HG03159 (cell line): ENCODE measurements around the gene NLRP3.
"Not testable (repeated sequence)": the region's sequence is repeated elsewhere in the genome, so short reads cannot be mapped to it uniquely, and the experiment has no call there.

Source experiments
- ATAC-seq: cut with Tn5 transposase; IDR thresholded peaks from one replicate; pipeline ENCODE4 v1.9.1; 2021; ENCODE audit warnings: mild to moderate bottlenecking, moderate library complexity; ENCODE audit not compliant: unreplicated experiment

The NLRP3 gene

DNA sequence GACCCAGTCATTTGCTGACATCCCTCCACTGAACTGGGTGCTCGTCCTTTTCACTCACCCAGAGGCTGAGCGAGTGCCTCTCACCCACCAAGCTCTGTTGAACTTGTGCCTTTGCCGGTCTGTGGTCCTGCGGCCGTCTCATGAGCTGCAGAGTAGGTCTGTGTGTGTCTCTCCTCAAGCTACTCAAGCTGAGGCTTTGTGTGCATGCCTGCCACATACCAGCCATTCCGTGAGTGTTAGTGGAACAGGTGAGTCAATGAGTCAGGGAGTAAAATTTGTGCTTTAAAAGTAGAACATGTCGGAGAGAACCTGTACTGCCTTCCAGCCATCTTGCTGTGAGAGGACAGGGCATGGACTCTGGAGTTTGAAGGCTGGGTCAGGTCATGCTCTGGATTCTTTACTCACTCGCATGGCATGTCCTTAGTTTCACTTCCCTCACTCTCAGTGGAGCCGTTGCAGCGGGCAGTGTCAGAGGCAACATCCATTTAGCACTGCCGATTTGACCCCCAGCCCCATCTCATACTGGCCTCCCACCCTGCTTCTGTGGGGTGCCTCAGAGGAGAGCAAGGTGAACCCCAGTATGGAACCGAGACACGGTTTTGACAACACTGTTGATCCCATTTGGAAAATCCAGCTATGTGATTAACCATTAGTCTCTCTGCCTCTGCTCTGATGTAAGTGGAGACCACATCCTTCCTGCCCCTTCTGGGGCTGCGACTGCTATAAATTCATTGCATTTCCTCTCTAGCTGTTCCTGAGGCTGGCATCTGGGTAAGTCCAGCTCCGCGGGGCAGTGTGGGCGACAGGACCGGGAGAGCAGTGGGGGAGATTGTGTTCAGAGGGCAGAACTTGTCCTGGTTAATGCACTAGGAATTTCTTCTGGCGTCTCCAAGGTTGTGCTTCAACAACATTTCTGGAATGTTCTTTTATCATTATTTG, at the start of gene NLRP3:
TSS of gene NLRP3 (plus strand) at position 751 of the 939 bp plus-strand sequence. CDS start 2,628 bp downstream, outside the sequence.
- peak; percentile 66 for ATAC-seq

DNA sequence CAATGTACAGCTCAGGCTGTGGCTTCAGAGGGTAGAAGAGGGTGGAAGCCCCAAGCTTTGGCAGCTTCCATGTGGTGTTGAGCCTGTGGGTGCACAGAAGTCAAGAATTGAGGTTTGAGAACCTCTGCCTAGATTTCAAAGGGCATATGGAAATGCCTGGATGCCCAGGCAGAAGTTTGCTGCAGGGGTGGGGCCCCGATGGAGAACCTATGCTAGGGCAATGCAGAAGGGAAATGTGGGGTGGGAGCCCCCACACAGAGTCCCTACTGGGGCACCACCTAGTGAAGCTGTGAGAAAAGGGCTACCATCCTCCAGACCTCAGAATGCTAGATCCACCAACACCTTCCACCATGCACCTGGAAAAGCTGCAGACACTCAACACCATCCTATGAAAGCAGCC, 49.6 kb upstream of the NLRP3 start:
- not testable (repeated sequence) for ATAC-seq

DNA sequence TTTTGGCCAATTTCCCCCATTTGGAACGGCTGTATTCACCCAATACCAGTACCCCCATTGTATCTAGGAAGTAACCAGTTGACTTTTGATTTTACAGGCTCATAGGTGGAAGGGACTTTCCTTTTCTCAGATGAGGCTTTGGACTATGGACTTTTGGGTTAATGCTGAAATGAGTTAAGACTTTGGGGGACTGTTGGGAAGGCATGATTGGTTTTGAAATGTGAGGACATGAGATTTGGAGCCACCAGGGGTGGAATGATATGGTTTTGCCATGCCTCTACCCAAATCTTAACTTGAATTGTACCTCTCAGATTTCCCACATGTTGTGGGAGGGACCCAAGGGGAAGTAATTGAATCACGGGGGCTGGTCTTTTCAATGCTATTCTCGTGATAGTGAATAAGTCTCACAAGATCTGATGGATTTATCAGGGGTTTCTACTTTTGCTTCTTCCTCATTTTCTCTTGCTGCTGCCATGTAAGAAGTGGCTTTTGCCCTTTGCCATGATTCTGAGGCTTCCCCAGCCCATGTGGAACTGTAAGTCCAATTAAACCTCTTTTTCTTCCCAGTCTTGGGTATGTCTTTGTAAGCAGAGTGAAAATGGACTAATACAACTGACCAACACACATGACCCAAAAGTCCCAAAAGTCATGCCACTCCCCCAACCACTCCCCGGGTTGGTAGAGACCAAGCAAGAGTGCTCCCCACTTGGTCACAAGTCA, 48.9 kb upstream of the NLRP3 start:
- ATAC-seq = no peak

DNA sequence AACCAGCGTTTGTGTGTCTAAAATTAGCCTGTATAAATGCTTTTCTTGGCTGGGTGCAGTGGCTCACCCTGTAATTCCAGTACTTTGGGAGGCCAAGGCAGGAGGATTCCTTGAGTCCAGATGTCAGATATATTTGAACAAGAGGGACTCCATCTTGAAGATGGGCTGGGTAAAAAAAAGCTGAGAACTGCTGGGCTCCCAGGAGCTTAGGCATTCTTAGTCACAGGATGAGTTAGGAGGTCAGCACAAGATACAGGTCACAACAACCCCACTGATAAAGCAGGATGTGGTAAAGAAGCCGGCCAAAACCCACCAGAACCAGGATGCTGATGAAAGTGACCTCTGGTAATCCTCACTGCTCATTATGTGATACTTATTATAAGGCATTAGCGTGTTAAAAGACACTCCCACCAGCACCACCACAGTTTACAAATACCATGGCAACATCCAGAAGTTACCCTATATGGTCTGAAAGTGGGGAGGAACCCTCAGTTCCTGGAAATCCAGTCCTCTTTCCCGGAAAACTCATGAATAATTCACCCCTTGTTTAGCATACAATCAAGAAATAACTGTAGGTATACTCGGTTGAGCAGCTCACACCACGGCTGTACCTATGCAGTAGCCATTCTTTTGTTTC, 48.1 kb upstream of the NLRP3 start:
- no peak for ATAC-seq

DNA sequence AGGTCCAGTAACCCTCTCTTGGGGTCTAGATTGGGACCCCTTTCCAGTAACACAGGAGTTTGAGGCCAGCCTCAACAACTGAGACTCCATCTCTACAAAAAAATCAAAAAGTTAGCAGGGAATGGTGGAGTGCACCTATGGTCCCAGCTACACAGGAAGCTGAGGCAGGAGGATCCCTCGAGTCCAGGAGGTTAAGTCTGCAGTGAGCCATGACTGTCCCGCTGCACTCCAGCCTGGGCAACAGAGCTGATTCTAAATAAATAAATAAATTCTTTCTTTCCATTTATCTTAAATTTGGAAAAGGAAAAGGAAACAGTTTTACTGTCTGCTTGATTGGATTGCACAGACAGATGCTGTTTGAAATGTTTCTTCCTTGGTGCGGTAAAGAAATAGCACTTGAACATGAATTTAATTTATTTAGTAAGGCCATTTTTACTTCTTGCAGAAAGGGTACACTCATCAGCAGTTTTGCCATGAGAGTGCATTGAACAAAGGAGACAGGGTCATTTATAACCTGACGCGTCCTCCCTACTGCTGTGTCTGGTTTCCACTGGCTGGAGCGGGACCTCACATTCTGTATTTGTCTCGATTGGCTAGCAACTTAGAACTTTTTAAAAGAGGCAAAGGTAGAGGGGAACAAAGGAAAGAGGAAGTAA, 47.4 kb upstream of the NLRP3 start:
- no peak for ATAC-seq

DNA sequence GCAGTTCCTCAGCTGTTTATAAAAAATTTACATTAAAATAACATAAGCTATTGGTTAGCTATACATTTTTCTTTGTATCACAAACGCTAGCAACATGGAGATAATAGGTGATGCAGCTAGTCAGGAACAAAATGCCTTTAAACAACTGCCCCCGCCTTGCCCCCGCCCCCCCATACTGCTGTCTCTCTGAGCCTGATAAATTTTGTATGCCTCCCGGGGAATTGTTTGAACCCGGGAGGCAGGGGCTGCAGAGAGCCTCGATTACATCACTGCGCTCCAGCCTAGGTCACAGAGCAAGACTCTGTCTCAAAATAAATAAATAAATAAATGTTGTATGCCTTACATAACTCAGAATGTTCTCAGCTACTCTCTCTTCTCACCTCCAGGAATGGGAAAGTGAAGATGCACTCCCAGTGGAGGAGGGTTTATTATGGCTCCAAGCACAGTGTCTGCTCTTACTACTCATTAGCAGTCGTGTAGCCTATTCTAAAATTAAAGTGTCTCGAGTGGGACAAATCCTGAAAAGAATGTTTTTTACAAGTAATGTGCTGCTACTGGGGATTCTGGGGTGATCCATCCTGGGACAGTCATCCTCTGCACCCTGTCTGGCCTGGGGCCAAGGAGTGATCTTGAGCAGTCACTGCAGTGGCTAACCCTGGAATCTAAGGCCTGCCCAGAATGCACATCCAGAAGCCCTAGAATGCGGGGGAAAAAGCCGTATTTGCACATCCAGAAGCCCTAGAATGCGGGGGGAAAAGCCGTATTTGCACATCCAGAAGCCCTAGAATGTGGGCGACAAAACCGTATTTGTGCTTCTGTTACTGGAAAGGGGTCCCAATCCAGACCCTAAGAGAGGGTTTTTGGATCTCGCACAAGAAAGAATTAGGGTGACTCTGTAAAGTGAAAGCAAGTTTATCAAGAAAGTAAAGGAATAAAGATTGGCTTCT, 44.9 kb upstream of the NLRP3 start:
- ATAC-seq = no peak

DNA sequence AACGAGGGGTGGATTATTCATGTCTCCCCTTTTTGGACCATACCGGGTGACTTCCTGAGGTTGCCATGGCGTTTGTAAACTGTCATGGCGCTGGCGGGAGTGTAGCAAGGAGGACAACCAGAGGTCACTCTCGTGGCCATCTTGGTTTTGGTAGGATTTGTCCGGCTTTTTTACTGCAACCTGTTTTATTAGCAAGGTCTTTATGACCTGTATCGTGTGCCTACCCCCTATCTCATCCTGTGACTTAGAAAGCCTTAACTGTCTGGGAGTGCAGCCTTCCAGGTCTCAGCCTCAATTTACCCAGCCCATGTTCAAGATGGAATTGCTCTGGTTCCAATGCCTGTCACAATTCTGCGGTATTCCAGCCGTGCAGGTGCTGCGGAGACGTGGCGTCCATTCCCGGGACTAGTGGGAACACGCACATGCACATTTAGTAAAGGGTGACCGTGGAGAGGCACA, 44.1 kb upstream of the NLRP3 start:
- no peak for ATAC-seq

DNA sequence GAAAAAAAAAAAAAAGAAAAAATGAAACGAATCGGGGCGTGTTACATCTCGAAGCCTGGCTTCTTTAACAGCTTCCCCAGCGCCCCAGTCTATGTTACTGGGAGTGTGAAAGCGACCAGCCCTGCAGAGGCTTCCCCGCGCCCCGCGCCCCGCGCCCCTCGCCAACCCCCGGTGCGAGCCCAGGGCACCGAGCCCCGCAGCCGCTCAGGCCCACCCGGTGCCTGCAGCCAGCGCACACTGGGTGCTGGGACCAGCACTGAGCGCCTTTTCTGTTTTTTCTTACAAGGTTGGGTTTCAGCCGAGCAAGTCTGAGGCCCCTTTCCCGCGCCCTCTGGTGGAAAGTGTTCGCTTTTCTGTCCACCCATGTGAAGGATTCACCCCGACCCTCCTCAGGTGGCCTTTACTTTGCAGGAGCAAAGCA, 42.2 kb upstream of the NLRP3 start:
- peak; percentile 78 for ATAC-seq

DNA sequence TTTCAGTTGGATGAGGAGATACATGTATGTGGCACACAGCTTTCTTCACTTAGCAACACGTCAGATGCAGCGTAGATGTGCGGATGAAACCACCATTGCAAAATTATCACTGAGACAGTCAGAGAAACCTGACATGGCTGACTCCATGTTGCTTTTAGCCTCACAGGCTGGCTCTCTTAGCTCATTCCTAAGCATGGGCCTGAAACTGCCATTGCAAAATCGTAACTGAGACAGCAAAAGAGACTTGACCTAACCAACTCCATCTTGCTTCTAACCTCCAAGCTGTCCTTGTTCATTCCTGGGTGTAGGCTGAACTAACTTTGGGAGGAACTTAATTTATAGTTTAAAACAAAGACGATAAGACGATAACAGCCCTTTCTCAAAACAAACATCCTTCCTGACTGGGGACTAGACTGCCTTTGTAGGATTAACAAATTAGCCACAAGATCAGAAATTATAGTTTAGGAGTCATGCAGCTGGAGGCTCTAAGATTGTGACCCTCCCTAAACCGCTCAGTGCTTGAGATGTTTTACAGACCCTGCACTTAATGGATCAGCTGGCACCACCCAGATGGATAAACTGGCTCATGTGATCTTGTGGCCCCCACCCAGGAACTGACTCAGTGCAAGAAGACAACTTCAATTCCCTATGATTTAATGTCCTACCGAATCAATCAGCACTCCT, 41.2 kb upstream of the NLRP3 start:
- not testable (repeated sequence) for ATAC-seq

DNA sequence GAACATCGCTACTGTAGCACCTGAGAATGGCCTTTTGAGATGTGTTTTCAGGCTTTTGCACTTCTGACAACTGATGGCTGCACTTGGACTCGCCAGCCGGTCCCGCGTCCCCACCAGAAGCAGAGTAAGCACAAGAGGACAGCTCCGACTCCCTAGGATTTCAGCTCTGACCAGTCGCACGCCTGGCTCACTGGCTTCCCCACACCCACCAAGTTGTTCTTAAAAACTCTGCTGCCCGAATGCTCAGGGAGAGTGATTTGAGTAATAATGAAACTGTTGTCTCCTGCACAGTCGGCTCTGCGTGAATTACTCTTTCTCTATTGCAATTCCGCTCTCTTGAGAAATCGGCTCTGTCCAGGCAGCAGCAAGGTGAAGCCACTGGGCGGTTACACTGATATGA, 40.2 kb upstream of the NLRP3 start:
- ATAC-seq = no peak

DNA sequence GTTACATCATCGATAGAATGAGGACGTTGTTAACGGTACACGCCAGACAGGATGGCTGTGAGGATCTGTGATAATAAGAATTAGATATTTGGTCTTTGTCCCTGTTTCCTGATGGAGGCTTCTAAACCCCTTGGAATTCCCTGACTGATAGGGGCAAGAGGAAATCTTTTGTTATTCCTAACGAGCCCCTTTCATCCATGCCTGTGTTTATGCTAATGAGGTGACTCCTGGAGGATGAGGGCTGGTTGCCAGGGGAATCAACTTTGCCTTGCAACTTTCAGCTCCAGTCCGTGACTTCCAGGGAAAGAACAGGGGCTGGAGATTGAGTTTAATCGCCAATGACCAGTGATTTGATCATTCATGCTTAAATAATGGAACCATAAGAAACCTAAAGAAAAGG, 39.3 kb upstream of the NLRP3 start:
- no peak for ATAC-seq

DNA sequence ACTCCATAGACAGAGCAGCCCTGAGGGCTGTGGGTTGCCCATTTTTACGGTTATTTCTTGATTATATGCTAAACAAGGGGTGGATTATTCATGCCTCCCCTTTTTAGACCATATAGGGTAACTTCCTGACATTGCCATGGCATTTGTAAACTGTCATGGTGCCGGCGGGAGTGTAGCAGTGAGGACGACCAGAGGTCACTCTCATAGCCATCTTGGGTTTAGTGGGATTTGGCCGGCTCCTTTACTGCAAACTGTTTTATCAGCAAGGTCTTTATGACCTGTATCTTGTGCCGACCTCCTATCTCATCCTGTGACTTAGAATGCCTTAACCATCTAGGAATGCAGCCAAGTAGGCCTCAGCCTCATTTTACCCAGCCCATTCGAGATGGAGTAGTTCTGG, 38.3 kb upstream of the NLRP3 start:
- ATAC-seq = not testable (repeated sequence)

DNA sequence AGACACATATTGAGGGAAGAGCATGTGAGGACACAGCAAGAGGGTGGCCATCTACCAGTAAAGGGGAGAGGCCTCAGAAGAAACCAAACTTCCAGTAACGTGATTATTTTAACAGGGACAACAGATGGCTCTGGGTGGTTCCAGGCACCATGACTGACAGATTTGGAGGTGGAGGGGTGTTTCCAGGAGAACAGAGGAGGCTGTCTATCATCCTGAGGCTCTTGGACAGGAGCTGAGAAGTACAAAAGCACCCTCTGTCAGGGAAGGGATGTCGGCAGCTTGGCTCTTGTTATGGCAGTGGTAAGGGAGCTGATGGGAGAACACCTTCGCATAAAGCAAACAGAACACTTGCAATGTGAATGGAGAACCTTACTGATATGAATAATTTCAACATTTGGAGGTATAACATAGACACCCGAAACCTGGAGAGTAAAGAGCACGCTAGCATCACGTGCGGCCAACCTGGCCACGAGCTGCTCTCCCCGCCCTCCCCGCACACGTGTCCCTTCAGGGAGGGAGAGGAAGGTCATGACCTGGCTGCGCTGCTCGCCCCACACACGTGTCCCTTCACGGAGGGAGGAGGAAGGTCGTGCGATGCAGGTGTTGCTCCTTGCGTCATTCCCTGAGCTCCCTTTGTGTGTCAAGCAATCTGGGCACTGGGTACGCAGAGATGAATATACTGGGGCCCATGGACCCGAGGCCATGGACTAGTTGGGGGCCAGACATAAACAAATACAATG, 37.5 kb upstream of the NLRP3 start:
- ATAC-seq = no peak

DNA sequence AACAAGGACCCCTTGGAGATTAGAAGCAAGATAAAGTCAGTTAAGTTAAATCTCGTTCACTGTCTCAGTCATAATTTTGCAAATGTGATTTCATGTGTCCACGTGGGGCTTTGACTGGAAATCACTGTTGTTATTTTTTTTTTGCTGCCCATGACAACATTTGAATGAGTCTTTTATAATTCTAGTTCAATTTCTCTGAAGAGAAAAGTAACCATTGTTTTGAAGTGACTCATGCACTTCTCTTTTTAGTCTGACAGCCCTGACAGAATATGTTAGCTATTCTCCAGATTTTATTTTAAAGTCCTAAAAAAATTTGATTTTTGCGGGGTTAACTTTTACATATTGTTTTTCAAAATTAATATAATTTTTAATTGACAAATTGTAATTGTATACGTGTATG, 30.7 kb upstream of the NLRP3 start:
- ATAC-seq = no peak

DNA sequence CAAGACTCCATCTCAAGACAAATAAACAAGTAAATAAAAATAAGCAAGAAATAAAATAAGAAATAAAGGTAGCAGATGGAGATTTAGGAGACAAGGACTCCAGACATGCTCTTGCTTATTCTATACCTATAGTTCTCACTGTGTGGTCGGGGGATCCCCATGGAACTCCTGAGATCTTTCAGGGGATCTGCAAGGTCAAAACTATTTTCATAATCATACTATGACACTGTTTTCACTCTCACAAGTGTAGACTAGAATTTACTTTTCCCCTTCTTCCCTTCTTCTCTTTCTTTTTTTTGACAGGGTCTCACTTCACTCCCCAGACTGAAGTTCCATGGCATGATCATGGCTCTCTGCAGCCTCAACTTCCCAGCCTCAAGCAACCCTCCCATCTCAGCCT, 29.8 kb upstream of the NLRP3 start:
- ATAC-seq = no peak

DNA sequence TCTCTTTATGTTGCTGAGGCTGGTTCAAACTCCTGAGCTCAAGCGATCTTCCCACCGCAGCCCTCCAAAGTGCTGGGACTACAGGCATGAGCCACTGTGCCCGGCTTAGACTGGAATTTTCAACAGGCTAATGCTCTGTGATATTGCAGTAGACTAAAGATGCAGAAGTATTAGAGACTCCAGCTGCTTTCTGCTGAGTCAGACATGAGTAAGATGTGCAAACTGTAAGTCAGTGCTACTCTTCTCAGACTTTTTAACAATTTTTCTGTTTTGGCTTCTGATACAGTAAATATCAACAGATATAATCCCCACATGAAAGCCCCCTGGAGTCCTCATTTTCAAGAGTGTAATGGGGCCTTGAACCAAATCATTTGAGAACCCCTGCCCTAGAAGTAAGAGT, 29.3 kb upstream of the NLRP3 start:
- no peak for ATAC-seq

DNA sequence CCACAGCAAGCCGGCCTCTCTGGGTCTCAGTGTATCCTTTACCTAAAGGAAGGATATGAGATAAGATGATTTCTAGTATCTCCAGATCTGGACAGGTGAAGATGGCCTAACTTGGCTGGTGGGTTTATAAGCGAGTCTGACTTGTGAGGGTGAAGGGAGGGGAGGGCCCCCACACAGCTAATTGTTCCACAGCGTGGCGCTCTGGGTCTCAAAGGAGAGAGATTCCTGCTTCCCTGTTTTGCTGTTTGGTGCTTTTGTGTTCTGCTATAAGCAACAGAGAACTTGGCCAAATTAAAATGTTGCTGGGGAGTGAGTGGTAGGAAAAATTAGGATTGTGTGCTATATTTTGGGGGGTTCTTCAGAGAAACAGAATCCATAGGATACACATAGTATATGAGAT, 28.9 kb upstream of the NLRP3 start:
- ATAC-seq = no peak

DNA sequence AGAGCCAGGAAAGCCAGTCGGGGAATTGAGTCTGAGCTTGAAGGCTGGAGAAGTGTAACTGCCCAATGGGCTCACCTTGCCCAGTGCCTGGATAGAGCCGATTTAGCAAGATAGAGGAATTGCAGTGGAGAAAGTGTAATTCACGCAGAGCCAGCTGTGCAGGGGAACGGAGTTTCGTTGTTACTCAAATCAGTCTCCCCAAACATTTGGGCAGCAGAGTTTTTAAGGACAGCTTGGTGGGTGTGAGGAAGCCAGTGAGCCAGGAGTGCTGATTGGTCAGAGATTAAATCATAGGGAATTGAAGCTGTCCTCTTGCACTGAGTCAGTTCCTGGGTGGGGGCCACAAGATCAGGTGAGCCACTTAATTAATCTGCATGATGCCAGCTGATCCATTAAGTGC, 28.4 kb upstream of the NLRP3 start:
- ATAC-seq = no peak
